Activated CD8-positive, alpha-beta memory T cell treated with anti-CD3 and anti-CD28 coated beads for 1 hour (primary cell): Measurements from ENCODE around the gene SLC10A4.

Experiments
- DNase-seq, 2 donors: peaks; one replicate each; pipeline ENCODE4 v3.0.0-alpha.2; 2020; ENCODE audit warnings: low read depth in 1 of 2; ENCODE audit errors: extremely low read depth in 1 of 2

Gene SLC10A4

GRCh38 chr4:48484494-48485168 is 1.5 kb downstream of the SLC10A4 start:
- DNase-seq = no peak

GRCh38 chr4:48489683-48490011 is 6.5 kb downstream of the SLC10A4 start:
- DNase-seq = no peak

- no peak for DNase-seq
Observed at GRCh38 chr4:48490012-48490679, 7.0 kb downstream of the SLC10A4 start, which contains the start of gene ZAR1. Gene ZAR1, plus strand, starts transcription at chr4:48490252. Its CDS starts 40 bp downstream, at chr4:48490292.

GRCh38 chr4:48490680-48491513 is 7.8 kb downstream of the SLC10A4 start:
- DNase-seq = no peak

GRCh38 chr4:48491514-48492176 is 8.5 kb downstream of the SLC10A4 start:
- no peak for DNase-seq

- DNase-seq = no peak
Observed at GRCh38 chr4:48493452-48494100, 10.4 kb downstream of the SLC10A4 start.

GRCh38 chr4:48495941-48496340 is 12.8 kb downstream of the SLC10A4 start:
- DNase-seq = no peak

- no peak for DNase-seq
Observed at GRCh38 chr4:48498895-48499294, 15.8 kb downstream of the SLC10A4 start.

GRCh38 chr4:48499551-48500066 is 16.5 kb downstream of the SLC10A4 start:
- DNase-seq = no peak

- DNase-seq = no peak
Observed at GRCh38 chr4:48503233-48504025, 20.3 kb downstream of the SLC10A4 start.

GRCh38 chr4:48504026-48504330 is 20.8 kb downstream of the SLC10A4 start:
- no peak for DNase-seq

GRCh38 chr4:48504352-48504751 is 21.2 kb downstream of the SLC10A4 start:
- DNase-seq = no peak

GRCh38 chr4:48506716-48507115 is 23.6 kb downstream of the SLC10A4 start:
- no peak for DNase-seq

- no peak for DNase-seq
Observed at GRCh38 chr4:48509543-48509942, 26.4 kb downstream of the SLC10A4 start.

- DNase-seq = no peak
Observed at GRCh38 chr4:48518143-48518542, 35.0 kb downstream of the SLC10A4 start.

GRCh38 chr4:48526406-48526805 is 43.3 kb downstream of the SLC10A4 start:
- DNase-seq = no peak

- DNase-seq = no peak
Observed at GRCh38 chr4:48538358-48538757, 55.2 kb downstream of the SLC10A4 start.
